IMR-90 (cell line): Measurements from ENCODE around the gene AKAP13.

Source experiments
- RCOR1 ChIP-seq: IDR thresholded peaks from 2 replicates; pipeline ENCODE4 v1.6.1; 2012; ENCODE audit warnings: mild to moderate bottlenecking, low read length, improper control_type of control experiment; ENCODE audit not compliant: insufficient replicate concordance
- RFX5 ChIP-seq: IDR thresholded peaks from 2 replicates; pipeline ENCODE4 v1.8.0; 2012; ENCODE audit warnings: low read depth, mild to moderate bottlenecking, low read length, moderate library complexity

- TF ChIP-seq RFX5 (no peak), RCOR1 (no peak)
Measured at GRCh38 chr15:85756411-85757072, 376.1 kb downstream of the AKAP13 start.
